Body of pancreas (tissue), 4 donors: ENCODE measurements around the gene PCK1. TPM values are rescaled to one million over a fixed set of nuclear protein-coding genes. Genes with fewer than 3 reads are reported as not detected.

ENCODE experiments used
- ATAC-seq: fragments of 150-250 bp; one replicate; pipeline ENCODE4 v1.9.1; 2016
- DNase-seq, 4 donors: peaks; one replicate each; pipeline ENCODE4 v3.0.0-alpha.2; 2019
- H3K27ac ChIP-seq, 4 donors: fragments of 200-600 bp; sonication (generic); 1 replicate in 3 of 4; 2 replicates in 1 of 4; pipeline versions ENCODE4 v1.5.1 to v1.6.1; 2016 to 2019; ENCODE audit warnings: mild to moderate bottlenecking in 1 of 4, mixed read lengths in 1 of 4, moderate library complexity in 1 of 4
- H3K27me3 ChIP-seq, 2 donors: fragments of 200-600 bp; sonication (generic); one replicate each; pipeline ENCODE4 v1.6.0; 2016; ENCODE audit warnings: mild to moderate bottlenecking in 1 of 2
- H3K36me3 ChIP-seq, 2 donors: fragments of 200-600 bp; sonication (generic); replicated peaks in 1 of 2; 2 replicates each; pipeline ENCODE4 v1.5.1; 2016; ENCODE audit warnings: low read depth in 2 of 2; ENCODE audit not compliant: insufficient read depth in 1 of 2
- H3K4me1 ChIP-seq: fragments of 200-600 bp; sonication (generic); one replicate; pipeline ENCODE4 v1.6.0; 2016
- H3K4me3 ChIP-seq, 2 donors: fragments of 200-600 bp; sonication (generic); 1 replicate in 1 of 2; 2 replicates in 1 of 2; pipeline ENCODE4 v1.5.1; 2016 to 2019
- H3K9me3 ChIP-seq, 3 donors: fragments of 200-600 bp; sonication (generic); 1 replicate in 2 of 3; 2 replicates in 1 of 3; pipeline ENCODE4 v1.5.1; 2016
- POLR2A ChIP-seq, 3 donors: fragments of 450-650 bp; IDR thresholded peaks; one replicate each; pipeline ENCODE4 v1.6.1; 2016; ENCODE audit warnings: antibody characterized with exemption in 3 of 3, mild to moderate bottlenecking in 2 of 3
- WGBS, 2 donors: methylation state at CpG; one replicate each; pipeline ENCODE4 v1.1.5; 2017; 5-methylcytosine and 5-hydroxymethylcytosine counted together
- intact Hi-C: fragments of 100-400 bp; cut with DNase I; formaldehyde crosslinking; loops from one replicate; pipeline ENCODE4 v1.15.1; 2023
- total RNA-seq, 2 donors: library from RNA; depleted of rRNA; stranded (reverse); fragments of >200 nt; gene quantifications; one replicate each; pipeline ENCODE4 v1.1.0, GENCODE V29; 2016
- TF ChIP-seq, protein P1 (sequence below), 7 experiments: fragments of 450-650 bp in 4 of 7; fragments of 200-600 bp in 3 of 7; sonication (generic) in 3 of 7; IDR thresholded peaks; one replicate each; pipeline ENCODE4 v1.5.1; 2016 to 2019; ENCODE audit warnings: antibody characterized with exemption in 7 of 7

PCK1 gene
- total RNA-seq, 2 donors from 2014 or later: 14.3 to 33.3 TPM

DNA sequence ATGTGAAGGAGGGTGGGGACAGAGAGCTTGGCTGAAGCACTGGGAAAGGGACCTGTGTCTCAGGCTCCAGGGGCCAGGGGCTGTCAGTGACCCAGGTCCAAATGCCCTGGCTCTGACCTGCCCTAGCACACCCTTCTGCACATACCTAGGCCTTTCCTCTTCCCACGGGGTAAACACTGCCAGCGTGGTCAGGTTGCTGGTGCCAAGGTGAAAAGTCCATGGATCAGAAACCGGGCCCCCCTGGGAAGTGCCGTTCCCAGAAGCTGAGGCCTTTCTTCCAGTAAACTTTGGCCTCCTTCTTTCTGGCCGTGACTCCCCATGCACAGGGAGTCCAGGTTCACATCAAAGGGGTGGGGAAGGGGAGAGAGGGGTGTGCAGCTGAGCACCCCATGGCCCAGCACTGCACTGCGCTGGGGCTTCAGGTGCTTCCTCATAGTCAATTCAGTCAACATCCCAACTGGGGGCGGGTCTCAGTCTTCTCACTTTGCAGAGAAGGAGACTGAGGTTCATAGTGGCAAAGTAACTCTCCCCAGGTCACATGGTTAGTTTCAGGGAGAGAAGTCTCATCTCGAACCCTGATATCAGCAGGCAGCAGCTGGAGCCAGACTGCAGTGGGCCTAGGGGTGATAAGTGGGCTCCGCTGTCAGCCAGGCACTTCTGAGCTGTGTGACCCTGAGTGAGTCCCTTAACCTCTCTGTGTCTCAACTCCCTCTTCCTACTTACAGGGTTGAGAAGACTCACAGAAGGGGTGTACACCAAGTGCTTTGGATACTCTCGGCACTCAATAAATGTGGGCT lies 17.0 kb downstream of the PCK1 start:
- no peaks in the 10 kb centered on the region for H3K36me3 ChIP-seq
- H3K27ac ChIP-seq: no peak overlapping the region
- peaks cover 0 to 5% of the 10 kb centered on the region in 2 donors for H3K27me3 ChIP-seq
- H3K9me3 ChIP-seq: no peaks in the 10 kb centered on the region
- ATAC-seq (no peak), DNase-seq (no peak)
- TF ChIP-seq, protein P1, sequence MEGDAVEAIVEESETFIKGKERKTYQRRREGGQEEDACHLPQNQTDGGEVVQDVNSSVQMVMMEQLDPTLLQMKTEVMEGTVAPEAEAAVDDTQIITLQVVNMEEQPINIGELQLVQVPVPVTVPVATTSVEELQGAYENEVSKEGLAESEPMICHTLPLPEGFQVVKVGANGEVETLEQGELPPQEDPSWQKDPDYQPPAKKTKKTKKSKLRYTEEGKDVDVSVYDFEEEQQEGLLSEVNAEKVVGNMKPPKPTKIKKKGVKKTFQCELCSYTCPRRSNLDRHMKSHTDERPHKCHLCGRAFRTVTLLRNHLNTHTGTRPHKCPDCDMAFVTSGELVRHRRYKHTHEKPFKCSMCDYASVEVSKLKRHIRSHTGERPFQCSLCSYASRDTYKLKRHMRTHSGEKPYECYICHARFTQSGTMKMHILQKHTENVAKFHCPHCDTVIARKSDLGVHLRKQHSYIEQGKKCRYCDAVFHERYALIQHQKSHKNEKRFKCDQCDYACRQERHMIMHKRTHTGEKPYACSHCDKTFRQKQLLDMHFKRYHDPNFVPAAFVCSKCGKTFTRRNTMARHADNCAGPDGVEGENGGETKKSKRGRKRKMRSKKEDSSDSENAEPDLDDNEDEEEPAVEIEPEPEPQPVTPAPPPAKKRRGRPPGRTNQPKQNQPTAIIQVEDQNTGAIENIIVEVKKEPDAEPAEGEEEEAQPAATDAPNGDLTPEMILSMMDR (IDR thresholded peaks at IDR 0.05): no peak
- no peak for TF ChIP-seq POLR2A (IDR thresholded peaks at IDR 0.05)
- peaks cover 11% of the 10 kb centered on the region for H3K4me1 ChIP-seq
- no peak overlapping the region for H3K4me3 ChIP-seq
- intact Hi-C loops: no loop called here
- WGBS, 2 donors: 53 to 77% methylated on average over 7 to 9 of the region's 10 CpGs

DNA sequence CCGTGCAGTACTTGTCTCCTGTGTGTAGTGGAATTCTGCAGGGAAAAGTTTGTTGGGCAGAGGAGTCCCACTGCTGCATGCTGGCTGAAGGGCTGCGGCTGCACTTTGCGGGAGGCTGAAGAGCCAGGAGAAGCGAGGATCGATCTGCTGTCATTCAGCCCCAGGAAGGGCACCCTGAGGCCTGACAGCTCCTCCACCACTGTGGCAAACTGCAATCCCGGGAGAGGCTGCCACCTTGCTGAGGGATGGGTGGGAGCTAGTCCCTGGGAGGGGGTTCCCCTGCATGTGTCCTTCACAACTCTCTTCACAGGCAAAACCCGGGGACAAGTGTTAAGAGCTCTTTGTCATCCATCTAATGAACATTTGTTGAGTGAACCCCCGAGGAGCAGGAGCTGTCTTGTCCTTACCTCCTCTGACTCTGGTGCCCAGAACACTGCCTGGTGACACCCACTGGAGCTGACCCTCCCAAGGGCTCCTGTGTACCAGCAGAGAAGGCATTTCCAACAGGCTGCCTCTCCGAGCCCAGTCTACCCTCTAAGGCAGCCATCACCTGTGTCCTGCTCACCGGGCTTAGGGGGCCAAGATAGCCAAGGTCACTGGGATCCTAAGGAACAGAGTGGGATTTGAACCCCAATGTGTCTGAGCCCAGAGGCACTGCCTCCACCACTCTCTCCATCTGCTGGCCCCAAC lies 17.7 kb downstream of the PCK1 start:
- TF ChIP-seq POLR2A (IDR thresholded peaks at IDR 0.05): no peak
- TF ChIP-seq, protein P1 (IDR thresholded peaks at IDR 0.05): no peak
- intact Hi-C loops: no loop called here
- Histone ChIP-seq H3K27me3 (peaks cover 0 to 5% of the 10 kb centered on the region in 2 donors), H3K9me3 (no peaks in the 10 kb centered on the region), H3K4me3 (no peak overlapping the region), H3K36me3 (no peaks in the 10 kb centered on the region), H3K27ac (no peak overlapping the region), H3K4me1 (peaks cover 11% of the 10 kb centered on the region)
- no peak for ATAC-seq
- WGBS, 2 donors: 60 to 65% methylated on average over 7 to 10 of the region's 10 CpGs
- no peak for DNase-seq

DNA sequence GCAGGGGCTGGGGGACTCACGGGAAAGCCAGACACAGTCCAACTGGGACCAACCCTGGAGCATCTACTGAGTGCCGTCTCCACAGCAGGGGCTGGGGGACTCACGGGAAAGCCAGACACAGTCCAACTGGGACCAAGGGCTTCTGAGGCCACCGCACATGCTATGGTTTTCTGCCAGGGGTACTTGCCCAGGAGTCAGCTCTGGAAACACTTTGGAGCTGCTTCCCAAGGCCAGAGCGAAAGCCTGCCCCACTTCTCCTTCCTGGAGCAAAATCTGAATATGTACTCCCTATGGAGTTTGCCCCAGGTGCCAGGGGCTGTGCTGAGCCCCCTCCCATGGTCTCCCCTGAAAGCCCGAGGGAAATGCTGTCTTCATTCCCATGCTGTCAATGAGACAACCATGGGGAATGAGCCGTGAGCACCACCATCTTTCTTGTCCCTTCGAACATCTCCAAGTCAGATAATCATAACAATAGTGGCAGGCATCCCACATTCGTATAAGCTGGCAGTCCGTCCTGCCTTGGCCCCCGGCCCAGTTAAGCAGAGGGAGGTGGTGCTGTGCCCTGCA lies 18.5 kb downstream of the PCK1 start:
- no peaks in the 10 kb centered on the region for H3K9me3 ChIP-seq
- intact Hi-C loops: no loop called here
- ATAC-seq (no peak), DNase-seq (no peak)
- peaks cover 0 to 5% of the 10 kb centered on the region in 2 donors for H3K27me3 ChIP-seq
- 31 to 48% methylated on average over 10 to 11 of the region's 11 CpGs for WGBS, 2 donors
- H3K4me3 ChIP-seq: no peak overlapping the region
- H3K4me1 ChIP-seq: peaks cover 11% of the 10 kb centered on the region
- H3K27ac ChIP-seq: no peak overlapping the region
- H3K36me3 ChIP-seq: no peaks in the 10 kb centered on the region
- TF ChIP-seq POLR2A (IDR thresholded peaks at IDR 0.05): no peak
- TF ChIP-seq, protein P1 (IDR thresholded peaks at IDR 0.05): no peak

DNA sequence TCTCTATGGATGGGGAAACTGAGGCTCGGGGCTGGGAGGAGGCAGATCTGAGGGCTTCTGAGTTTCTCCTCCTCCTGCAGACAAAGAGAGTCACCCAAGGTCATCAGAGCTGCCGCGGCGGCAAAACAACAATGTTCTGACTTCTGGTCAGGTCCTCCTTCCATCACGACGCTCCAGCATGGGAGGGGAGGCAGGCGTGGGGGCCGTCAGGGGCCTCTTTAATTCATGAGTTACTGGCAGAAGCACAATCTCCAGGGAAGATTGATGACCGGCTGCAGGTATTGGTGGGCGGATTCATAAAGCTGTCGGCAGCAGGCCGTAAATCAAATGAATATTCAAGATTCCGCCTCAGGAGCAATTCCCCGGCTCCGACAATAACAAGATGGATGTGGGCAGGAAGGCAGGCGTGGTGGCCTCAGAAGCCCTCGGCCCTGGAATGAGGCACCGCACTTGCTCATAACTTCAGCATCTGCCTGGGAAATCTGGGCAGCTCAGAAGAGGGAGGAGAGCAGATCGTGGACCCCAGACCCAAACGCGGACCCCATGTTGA lies 19.1 kb downstream of the PCK1 start:
- intact Hi-C loops: no loop called here
- peaks cover 0 to 5% of the 10 kb centered on the region in 2 donors for H3K27me3 ChIP-seq

More for the DNA sequence above, 19.1 kb downstream of the PCK1 start:
- no peaks in the 10 kb centered on the region for H3K9me3 ChIP-seq
- no peak overlapping the region for H3K4me3 ChIP-seq
- H3K27ac ChIP-seq: no peak overlapping the region
- TF ChIP-seq, protein P1 (IDR thresholded peaks at IDR 0.05): no peak
- no peak for TF ChIP-seq POLR2A (IDR thresholded peaks at IDR 0.05)
- WGBS, 2 donors: 15 to 23% methylated on average over 21 of the region's 21 CpGs
- no peaks in the 10 kb centered on the region for H3K36me3 ChIP-seq
- H3K4me1 ChIP-seq: peaks cover 11% of the 10 kb centered on the region
- no peak for DNase-seq
- no peak for ATAC-seq
